Kidney (tissue), 14 donors: Measurements from ENCODE around the gene KIAA1671. TPM values are rescaled to one million over a fixed set of nuclear protein-coding genes. Genes with fewer than 3 reads are reported as not detected.

Source experiments
- DNase-seq, 5 donors: peaks; one replicate each; pipeline ENCODE4 v3.0.0-alpha.2; 2013 to 2020
- FAIRE-seq: peaks from 2 replicates; lab custom pipeline; 2012; peaks lifted over from hg19 to GRCh38; lab: Jason Lieb, UNC
- H3K27ac ChIP-seq, 2 donors: one replicate each; pipeline ENCODE4 v1.7.0; 2013; ENCODE audit warnings: low read depth in 2 of 2, low read length in 2 of 2, inconsistent platforms in 1 of 2
- H3K27me3 ChIP-seq: one replicate; pipeline ENCODE4 v1.7.1; 2013; ENCODE audit warnings: low read length, inconsistent platforms; ENCODE audit not compliant: control insufficient read depth, insufficient read depth
- H3K36me3 ChIP-seq, 3 donors: one replicate each; pipeline versions ENCODE4 v1.7.0 to v1.7.1; 2013; ENCODE audit warnings: low read length in 3 of 3, control low read depth in 1 of 3, inconsistent platforms in 1 of 3; ENCODE audit not compliant: insufficient read depth in 3 of 3, control insufficient read depth in 2 of 3
- H3K4me1 ChIP-seq, 3 donors: one replicate each; pipeline versions ENCODE4 v1.7.0 to v1.7.1; 2013; ENCODE audit warnings: low read length in 3 of 3, inconsistent platforms in 1 of 3, low read depth in 1 of 3; ENCODE audit not compliant: control insufficient read depth in 2 of 3, insufficient read depth in 2 of 3
- H3K4me3 ChIP-seq, 3 donors: one replicate each; pipeline versions ENCODE4 v1.7.0 to v1.8.1; 2013; ENCODE audit warnings: low read length in 3 of 3, control low read depth in 1 of 3, inconsistent platforms in 1 of 3
- H3K9ac ChIP-seq, 3 donors: one replicate each; pipeline versions ENCODE4 v1.7.0 to v1.7.1; 2013; ENCODE audit warnings: low read length in 3 of 3, control low read depth in 1 of 3, inconsistent platforms in 1 of 3
- H3K9me3 ChIP-seq, 3 donors: one replicate each; pipeline versions ENCODE4 v1.7.0 to v1.7.1; 2013; ENCODE audit warnings: low read length in 3 of 3, control low read depth in 1 of 3, inconsistent platforms in 1 of 3; ENCODE audit not compliant: control insufficient read depth in 2 of 3, insufficient read depth in 1 of 3
- CTCF ChIP-seq: IDR thresholded peaks from 3 replicates; pipeline ENCODE4 v1.5.1; 2012; ENCODE audit warnings: mild to moderate bottlenecking, moderate library complexity, borderline replicate concordance; ENCODE audit not compliant: insufficient read depth; ENCODE audit errors: extremely low read depth
- intact Hi-C: fragments of 100-400 bp; cut with DNase I; formaldehyde crosslinking; loops from one replicate; pipeline ENCODE4 v1.11.1; 2022
- polyA plus RNA-seq: library from polyadenylated mRNA; stranded (reverse); fragments of 350-450 nt; fragmentation: Illumina TruSeq; extraction: RNeasy Lipid Tissue Mini Kit (QIAGEN cat#74804); gene quantifications from one replicate; pipeline ENCODE4 v1.2.3, GENCODE V29; 2014; ENCODE audit warnings: low read depth, low replicate concordance; ENCODE audit not compliant: insufficient read depth
- total RNA-seq: library from RNA; stranded (reverse); fragmentation: NEBNext Ultra II Directional; extraction: Animal tissue kit (Norgen Biotek cat#: 25700); gene quantifications from one replicate; pipeline ENCODE4 v1.2.1, GENCODE V29; 2021
- donor health status: control.
- donor health status: control.
- donor health status: control.
- donor health status: control.
- donor health status: control.
- donor health status: DM: yes; HTN: yes; CAD: no.
- donor health status: Normal renal cell carcinoma (clear cell type).

Gene KIAA1671
- total and polyA plus RNA-seq, 2 donors from 2014 or later: 7.3 to 65.2 TPM

GRCh38 chr22:24995649-24996180, 43.2 kb downstream of the KIAA1671 start:
- Histone ChIP-seq H3K27me3 (no peaks in the 10 kb centered on the region), H3K4me3 (no peak overlapping the region), H3K36me3 (no peaks in the 10 kb centered on the region), H3K4me1 (peaks cover 0 to 3% (median 0%) of the 10 kb centered on the region in 3 donors), H3K9ac (no peak overlapping the region), H3K9me3 (no peaks in the 10 kb centered on the region), H3K27ac (peak overlapping the region in 1 of 2 donors; percentile 72)
- intact Hi-C loops: no loop called here
- TF ChIP-seq CTCF: no peak
- no peak for DNase-seq
- FAIRE-seq: no peak

- H3K27ac ChIP-seq: peak overlapping the region in 1 of 2 donors; percentile 72
- no peak for TF ChIP-seq CTCF
- intact Hi-C loops: no loop called here
- no peak for FAIRE-seq
- H3K9ac ChIP-seq: no peak overlapping the region
- H3K9me3 ChIP-seq: no peaks in the 10 kb centered on the region
- H3K27me3 ChIP-seq: no peaks in the 10 kb centered on the region
- no peak overlapping the region for H3K4me3 ChIP-seq
- peaks cover 0 to 3% (median 0%) of the 10 kb centered on the region in 3 donors for H3K4me1 ChIP-seq
- peak in 4 of 5 donors; percentile 51 to 67 (median 58) for DNase-seq
- no peaks in the 10 kb centered on the region for H3K36me3 ChIP-seq
Measured at GRCh38 chr22:24996420-24996952, 44.0 kb downstream of the KIAA1671 start.

GRCh38 chr22:24997023-24997422, 44.5 kb downstream of the KIAA1671 start:
- FAIRE-seq: no peak
- TF ChIP-seq CTCF: no peak

More at GRCh38 chr22:24997023-24997422, 44.5 kb downstream of the KIAA1671 start:
- H3K9me3 ChIP-seq: no peaks in the 10 kb centered on the region
- H3K4me3 ChIP-seq: no peak overlapping the region
- H3K9ac ChIP-seq: no peak overlapping the region
- no peak overlapping the region for H3K27ac ChIP-seq
- intact Hi-C loops: no loop called here
- no peaks in the 10 kb centered on the region for H3K27me3 ChIP-seq
- H3K36me3 ChIP-seq: no peaks in the 10 kb centered on the region
- peaks cover 0 to 3% (median 0%) of the 10 kb centered on the region in 3 donors for H3K4me1 ChIP-seq
- DNase-seq: no peak
